ENCODE results near the gene ZSCAN32.

The ZSCAN32 gene

DNA sequence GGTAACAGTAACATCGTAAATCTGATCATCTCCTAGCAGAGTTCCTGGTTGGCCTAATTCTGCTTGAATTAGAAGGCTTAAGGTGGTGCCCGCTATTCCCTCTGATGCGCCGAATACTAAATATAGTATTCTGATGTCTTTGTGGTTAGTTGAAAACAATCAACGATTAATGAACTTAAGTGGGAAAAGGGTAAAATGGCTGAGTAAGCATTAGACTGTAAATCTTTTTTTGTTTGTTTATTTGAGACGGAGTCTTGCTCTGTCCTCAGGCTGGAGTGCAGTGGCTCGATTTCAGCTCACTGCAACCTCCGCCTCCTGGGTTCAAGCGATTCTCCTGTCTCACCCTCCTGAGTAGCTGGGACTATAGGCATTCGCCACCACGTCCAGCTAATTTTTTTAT lies 31.7 kb downstream of the ZSCAN32 start:
- TF ChIP-seq, protein P1, sequence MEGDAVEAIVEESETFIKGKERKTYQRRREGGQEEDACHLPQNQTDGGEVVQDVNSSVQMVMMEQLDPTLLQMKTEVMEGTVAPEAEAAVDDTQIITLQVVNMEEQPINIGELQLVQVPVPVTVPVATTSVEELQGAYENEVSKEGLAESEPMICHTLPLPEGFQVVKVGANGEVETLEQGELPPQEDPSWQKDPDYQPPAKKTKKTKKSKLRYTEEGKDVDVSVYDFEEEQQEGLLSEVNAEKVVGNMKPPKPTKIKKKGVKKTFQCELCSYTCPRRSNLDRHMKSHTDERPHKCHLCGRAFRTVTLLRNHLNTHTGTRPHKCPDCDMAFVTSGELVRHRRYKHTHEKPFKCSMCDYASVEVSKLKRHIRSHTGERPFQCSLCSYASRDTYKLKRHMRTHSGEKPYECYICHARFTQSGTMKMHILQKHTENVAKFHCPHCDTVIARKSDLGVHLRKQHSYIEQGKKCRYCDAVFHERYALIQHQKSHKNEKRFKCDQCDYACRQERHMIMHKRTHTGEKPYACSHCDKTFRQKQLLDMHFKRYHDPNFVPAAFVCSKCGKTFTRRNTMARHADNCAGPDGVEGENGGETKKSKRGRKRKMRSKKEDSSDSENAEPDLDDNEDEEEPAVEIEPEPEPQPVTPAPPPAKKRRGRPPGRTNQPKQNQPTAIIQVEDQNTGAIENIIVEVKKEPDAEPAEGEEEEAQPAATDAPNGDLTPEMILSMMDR (IDR thresholded peaks at IDR 0.05) = no peak
- peaks cover 5% of the 10 kb centered on the region for H3K9me3 ChIP-seq

GRCh38 chr16:3364774-3365427 lies 35.9 kb downstream of the ZSCAN32 start:
- H3K4me3 ChIP-seq (ENCODE audit: low read depth in 1 of 2, low read length in 1 of 2) = peak overlapping the region; percentile 34 to 45
- H3K9me3 ChIP-seq = peaks cover 5% of the 10 kb centered on the region
- peak overlapping the region; percentile 55 for H3K27ac ChIP-seq
- TF ChIP-seq, protein P1 (IDR thresholded peaks at IDR 0.05) = no peak
- H3K4me1 ChIP-seq (ENCODE audit: control insufficient read depth in 1 of 2, insufficient read depth in 1 of 2, low read depth in 1 of 2, low read length in 1 of 2) = peaks cover 0 to 4% of the 10 kb centered on the region in 2 experiments
- no peaks in the 10 kb centered on the region for H3K36me3 ChIP-seq
- peaks cover 34% of the 10 kb centered on the region for H3K27me3 ChIP-seq

More for the DNA sequence above, 31.7 kb downstream of the ZSCAN32 start:
- Histone ChIP-seq H3K27me3 (no peaks in the 10 kb centered on the region), H3K4me1 (ENCODE audit: control insufficient read depth in 1 of 2, insufficient read depth in 1 of 2, low read depth in 1 of 2, low read length in 1 of 2) (peaks cover 0 to 4% of the 10 kb centered on the region in 2 experiments), H3K36me3 (no peaks in the 10 kb centered on the region), H3K4me3 (ENCODE audit: low read depth in 1 of 2, low read length in 1 of 2) (no peak overlapping the region), H3K27ac (no peak overlapping the region)

DNA sequence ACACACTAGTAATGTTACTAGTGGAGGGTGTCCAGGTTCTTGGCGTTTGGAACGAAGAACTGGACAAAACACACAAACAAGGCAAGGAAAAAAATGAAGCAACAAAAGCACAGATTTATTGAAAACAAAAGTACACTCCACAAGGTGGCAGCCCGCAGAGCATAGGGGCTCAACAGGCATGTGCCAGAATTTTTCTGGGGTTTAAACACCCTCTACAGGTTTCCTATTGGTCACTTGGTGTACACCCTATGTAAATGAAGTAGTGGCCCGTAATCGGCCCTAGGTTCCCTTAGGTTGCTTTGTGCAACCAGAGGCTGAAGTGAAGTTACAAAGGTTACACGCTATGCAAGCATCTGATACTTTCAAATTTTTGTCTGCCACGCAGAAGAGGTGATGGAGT lies 37.0 kb downstream of the ZSCAN32 start:
- H3K27ac ChIP-seq = no peak overlapping the region
- H3K27me3 ChIP-seq = peaks cover 45% of the 10 kb centered on the region
- peaks cover 0 to 4% of the 10 kb centered on the region in 2 experiments for H3K4me1 ChIP-seq (ENCODE audit: control insufficient read depth in 1 of 2, insufficient read depth in 1 of 2, low read depth in 1 of 2, low read length in 1 of 2)
- TF ChIP-seq, protein P1 (IDR thresholded peaks at IDR 0.05) = no peak
- H3K9me3 ChIP-seq = peaks cover 3% of the 10 kb centered on the region
- no peaks in the 10 kb centered on the region for H3K36me3 ChIP-seq
- H3K4me3 ChIP-seq (ENCODE audit: low read depth in 1 of 2, low read length in 1 of 2) = no peak overlapping the region

DNA sequence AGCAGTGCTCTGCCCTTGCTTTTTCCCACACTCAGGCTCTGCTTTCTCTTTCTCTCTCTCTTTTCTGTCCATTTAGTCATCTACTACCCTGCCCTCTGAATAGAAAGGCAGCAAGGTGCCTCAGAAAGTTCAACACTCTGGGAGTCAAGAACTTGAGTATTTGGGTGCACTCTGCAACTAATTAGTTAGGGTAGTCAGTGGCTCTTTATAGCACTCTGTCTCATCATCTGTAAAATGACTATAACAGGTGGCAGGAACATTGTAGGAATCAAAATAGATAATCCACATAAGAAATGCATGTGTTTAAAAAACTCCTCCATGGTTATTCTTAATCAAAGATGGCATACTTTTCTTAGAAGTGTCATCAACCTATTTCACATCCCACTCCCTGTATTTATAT lies 37.9 kb downstream of the ZSCAN32 start:
- Histone ChIP-seq H3K27me3 (peaks cover 50% of the 10 kb centered on the region), H3K4me1 (ENCODE audit: control insufficient read depth in 1 of 2, insufficient read depth in 1 of 2, low read depth in 1 of 2, low read length in 1 of 2) (peaks cover 0 to 4% of the 10 kb centered on the region in 2 experiments), H3K36me3 (no peaks in the 10 kb centered on the region), H3K27ac (no peak overlapping the region), H3K9me3 (no peaks in the 10 kb centered on the region), H3K4me3 (ENCODE audit: low read depth in 1 of 2, low read length in 1 of 2) (no peak overlapping the region)
- TF ChIP-seq, protein P1 (IDR thresholded peaks at IDR 0.05) = no peak

DNA sequence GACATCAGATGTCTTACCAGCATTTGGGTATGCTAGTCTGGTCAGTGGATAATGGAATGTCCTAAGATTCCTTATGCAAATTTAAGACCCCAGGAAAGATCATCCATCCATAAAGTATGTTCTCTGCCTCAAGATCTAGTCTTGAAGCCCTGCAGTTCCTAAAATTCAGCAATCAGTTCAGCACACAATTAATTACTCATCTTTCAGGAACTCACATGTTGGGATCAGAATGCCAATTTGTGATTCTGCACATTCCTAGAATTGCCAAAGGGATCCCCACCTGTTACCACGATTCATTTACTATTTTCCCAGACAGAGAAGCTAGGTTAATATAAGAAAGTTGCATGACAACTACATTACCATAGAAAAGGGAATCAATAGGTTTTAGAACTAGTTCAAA lies 41.9 kb downstream of the ZSCAN32 start:
- Histone ChIP-seq H3K36me3 (no peaks in the 10 kb centered on the region), H3K27ac (no peak overlapping the region), H3K4me1 (ENCODE audit: control insufficient read depth in 1 of 2, insufficient read depth in 1 of 2, low read depth in 1 of 2, low read length in 1 of 2) (no peaks in the 10 kb centered on the region), H3K4me3 (ENCODE audit: low read depth in 1 of 2, low read length in 1 of 2) (no peak overlapping the region), H3K9me3 (no peaks in the 10 kb centered on the region), H3K27me3 (peaks cover 55% of the 10 kb centered on the region)
- TF ChIP-seq, protein P1 (IDR thresholded peaks at IDR 0.05) = no peak

All from neutrophil (primary cell).